Measurements from ENCODE around the gene UBE2H.

The UBE2H gene

DNA sequence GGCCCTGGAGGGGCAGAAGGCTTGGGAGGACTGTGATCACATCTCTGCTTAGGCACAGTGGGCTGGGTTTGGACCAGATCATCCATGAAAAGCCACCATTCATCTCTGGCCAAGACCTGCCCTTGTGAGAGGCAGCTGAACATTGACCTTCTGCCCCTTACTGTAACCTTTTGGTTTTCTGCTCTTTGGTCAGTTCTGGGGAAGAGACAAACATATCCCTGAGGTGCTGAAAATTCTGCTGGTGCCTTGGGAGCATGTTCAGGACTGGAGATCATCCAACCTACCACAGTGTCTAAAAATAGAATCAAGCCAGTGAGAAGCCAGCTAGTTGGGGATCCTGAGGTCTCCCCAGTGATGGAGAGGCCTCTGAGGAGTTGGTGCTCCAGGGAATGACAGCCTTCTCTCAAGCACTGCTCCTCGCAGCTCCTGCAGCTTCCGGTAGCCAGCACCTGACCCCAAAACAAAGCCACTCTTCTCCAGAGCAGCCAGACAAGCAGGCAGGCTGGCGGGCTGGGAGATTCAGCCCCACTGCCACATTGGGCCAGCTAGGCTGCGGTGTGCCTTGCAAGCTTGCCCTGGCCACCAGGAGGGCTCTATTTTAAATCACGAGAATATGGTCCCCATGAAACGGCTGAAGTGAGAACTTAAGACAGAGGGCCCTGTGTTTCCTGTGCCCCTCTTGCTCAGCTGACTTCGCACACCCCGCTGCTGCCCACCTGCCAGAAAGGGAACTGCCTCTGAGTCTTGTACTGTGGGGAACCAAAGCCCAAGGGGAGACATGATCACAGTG, 37.8 kb upstream of the UBE2H start:
- H3K36me3 ChIP-seq (ENCODE audit: control insufficient read depth in 1 of 2, insufficient read depth in 2 of 2, low read depth in 1 of 2, low read length in 2 of 2) = no peaks in the 10 kb centered on the region
- H2AK5ac ChIP-seq (ENCODE audit: low read length, severe bottlenecking) = no peak overlapping the region
- 92% methylated on average over 8 of the region's 8 CpGs for WGBS
- DNase-seq = peak; percentile 14
- no peak overlapping the region for H3K9ac ChIP-seq (ENCODE audit: low read length)
- H3K4me3 ChIP-seq (ENCODE audit: insufficient read depth in 1 of 2, low read depth in 1 of 2, low read length in 2 of 2) = no peak overlapping the region
- H4K91ac ChIP-seq (ENCODE audit: low read length) = no peak overlapping the region
- H3K4me1 ChIP-seq (ENCODE audit: control insufficient read depth, insufficient read depth, low read depth, low read length) = peaks cover 2% of the 10 kb centered on the region
- H3K4ac ChIP-seq (ENCODE audit: low read depth in 1 of 2, low read length in 2 of 2) = no peak overlapping the region
- H3K9me3 ChIP-seq (ENCODE audit: control insufficient read depth, low read length) = no peaks in the 10 kb centered on the region
- H2BK5ac ChIP-seq (ENCODE audit: low read depth, low read length, poor library complexity, severe bottlenecking) = no peak overlapping the region
- no peak overlapping the region for H3K27ac ChIP-seq (ENCODE audit: low read length, poor library complexity, severe bottlenecking)
- H3K27me3 ChIP-seq (ENCODE audit: control insufficient read depth in 1 of 2, insufficient read depth in 1 of 2, low read length in 2 of 2) = no peaks in the 10 kb centered on the region
- no peak overlapping the region for H2BK120ac ChIP-seq (ENCODE audit: low read depth, low read length)
- H3K14ac ChIP-seq (ENCODE audit: low read length in 2 of 2) = no peak overlapping the region
- peak overlapping the region in 1 of 2 experiments; percentile 93 for H3K23ac ChIP-seq (ENCODE audit: low read length in 2 of 2)
- no peak overlapping the region for H3K4me2 ChIP-seq (ENCODE audit: low read length, poor library complexity, severe bottlenecking)
- H3K18ac ChIP-seq (ENCODE audit: low read depth in 1 of 2, low read length in 2 of 2) = no peak overlapping the region
- H2AFZ ChIP-seq (ENCODE audit: low read depth, low read length) = no peak overlapping the region
- no peak overlapping the region for H2BK15ac ChIP-seq (ENCODE audit: low read depth, poor library complexity, severe bottlenecking)
- H4K8ac ChIP-seq (ENCODE audit: low read length) = no peak overlapping the region
- no peak overlapping the region for H2BK12ac ChIP-seq (ENCODE audit: low read length in 2 of 2)
- H3K79me1 ChIP-seq (replicated peaks; ENCODE audit: low read length, poor library complexity, severe bottlenecking) = no peaks in the 10 kb centered on the region

DNA sequence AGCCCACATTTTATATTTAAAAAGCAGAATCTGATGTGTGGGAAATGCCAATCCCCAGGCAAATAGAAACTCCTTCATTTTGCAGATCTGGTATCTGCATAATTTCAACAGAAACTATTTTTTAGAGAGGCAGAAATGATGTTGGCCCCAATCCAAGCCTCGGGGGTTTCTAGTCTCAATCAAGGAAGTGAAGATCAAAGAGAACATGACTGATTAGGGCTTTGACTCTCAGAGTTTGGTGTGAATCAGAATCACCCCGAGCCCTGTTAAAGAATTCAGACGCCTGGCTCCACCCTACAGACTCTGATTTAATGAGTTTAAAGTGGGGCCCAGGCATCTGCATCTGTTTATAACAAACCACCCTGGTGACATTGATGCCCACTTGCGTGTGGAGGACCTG, 36.7 kb upstream of the UBE2H start:
- no peak for DNase-seq
- no peak overlapping the region for H4K91ac ChIP-seq (ENCODE audit: low read length)
- H3K27ac ChIP-seq (ENCODE audit: low read length, poor library complexity, severe bottlenecking) = no peak overlapping the region
- no peak overlapping the region for H3K4ac ChIP-seq (ENCODE audit: low read depth in 1 of 2, low read length in 2 of 2)
- H2BK15ac ChIP-seq (ENCODE audit: low read depth, poor library complexity, severe bottlenecking) = no peak overlapping the region
- no peak overlapping the region for H3K4me2 ChIP-seq (ENCODE audit: low read length, poor library complexity, severe bottlenecking)
- H3K18ac ChIP-seq (ENCODE audit: low read depth in 1 of 2, low read length in 2 of 2) = no peak overlapping the region
- no peak overlapping the region for H3K14ac ChIP-seq (ENCODE audit: low read length in 2 of 2)
- H2BK120ac ChIP-seq (ENCODE audit: low read depth, low read length) = no peak overlapping the region
- H2AK5ac ChIP-seq (ENCODE audit: low read length, severe bottlenecking) = no peak overlapping the region
- no peaks in the 10 kb centered on the region for H3K79me1 ChIP-seq (replicated peaks; ENCODE audit: low read length, poor library complexity, severe bottlenecking)
- H3K4me3 ChIP-seq (ENCODE audit: insufficient read depth in 1 of 2, low read depth in 1 of 2, low read length in 2 of 2) = no peak overlapping the region
- no peak overlapping the region for H2AFZ ChIP-seq (ENCODE audit: low read depth, low read length)
- H4K8ac ChIP-seq (ENCODE audit: low read length) = no peak overlapping the region
- H3K23ac ChIP-seq (ENCODE audit: low read length in 2 of 2) = no peak overlapping the region
- H3K9me3 ChIP-seq (ENCODE audit: control insufficient read depth, low read length) = no peaks in the 10 kb centered on the region
- no peak overlapping the region for H3K9ac ChIP-seq (ENCODE audit: low read length)
- 75% methylated on average over 4 of the region's 4 CpGs for WGBS
- H3K36me3 ChIP-seq (ENCODE audit: control insufficient read depth in 1 of 2, insufficient read depth in 2 of 2, low read depth in 1 of 2, low read length in 2 of 2) = no peaks in the 10 kb centered on the region
- no peak overlapping the region for H2BK5ac ChIP-seq (ENCODE audit: low read depth, low read length, poor library complexity, severe bottlenecking)
- H3K27me3 ChIP-seq (ENCODE audit: control insufficient read depth in 1 of 2, insufficient read depth in 1 of 2, low read length in 2 of 2) = no peaks in the 10 kb centered on the region
- H2BK12ac ChIP-seq (ENCODE audit: low read length in 2 of 2) = no peak overlapping the region
- H3K4me1 ChIP-seq (ENCODE audit: control insufficient read depth, insufficient read depth, low read depth, low read length) = peaks cover 2% of the 10 kb centered on the region

DNA sequence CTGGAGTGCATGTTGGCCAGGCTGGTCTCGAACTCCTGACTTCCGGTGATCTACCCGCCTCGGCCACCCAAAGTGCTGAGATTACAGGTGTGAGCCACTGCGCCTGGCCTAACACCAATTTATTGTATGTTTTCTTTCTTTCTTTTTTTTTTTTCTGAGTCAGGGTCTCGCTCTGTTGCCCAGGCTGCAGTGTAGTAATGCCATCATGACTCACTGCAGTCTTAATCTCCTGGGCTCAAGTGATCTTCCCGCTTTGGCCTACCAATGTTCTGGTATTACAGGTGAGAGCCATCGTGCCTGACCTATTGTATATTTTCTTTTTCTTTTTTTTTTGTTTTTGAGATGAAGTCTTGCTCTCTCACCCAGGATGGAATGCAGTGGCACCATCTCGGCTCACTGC, 33.8 kb upstream of the UBE2H start:
- Histone ChIP-seq H3K4me2 (ENCODE audit: low read length, poor library complexity, severe bottlenecking) (no peak overlapping the region), H4K91ac (ENCODE audit: low read length) (no peak overlapping the region), H4K8ac (ENCODE audit: low read length) (no peak overlapping the region), H3K36me3 (ENCODE audit: control insufficient read depth in 1 of 2, insufficient read depth in 2 of 2, low read depth in 1 of 2, low read length in 2 of 2) (no peaks in the 10 kb centered on the region), H3K79me1 (replicated peaks; ENCODE audit: low read length, poor library complexity, severe bottlenecking) (no peaks in the 10 kb centered on the region), H3K27ac (ENCODE audit: low read length, poor library complexity, severe bottlenecking) (no peak overlapping the region), H2AFZ (ENCODE audit: low read depth, low read length) (no peak overlapping the region), H3K9ac (ENCODE audit: low read length) (no peak overlapping the region), H3K27me3 (ENCODE audit: control insufficient read depth in 1 of 2, insufficient read depth in 1 of 2, low read length in 2 of 2) (peaks cover 0 to 4% of the 10 kb centered on the region in 2 experiments), H2BK12ac (ENCODE audit: low read length in 2 of 2) (no peak overlapping the region), H3K4me1 (ENCODE audit: control insufficient read depth, insufficient read depth, low read depth, low read length) (peaks cover 4% of the 10 kb centered on the region), H2BK15ac (ENCODE audit: low read depth, poor library complexity, severe bottlenecking) (no peak overlapping the region), H3K14ac (ENCODE audit: low read length in 2 of 2) (no peak overlapping the region), H3K23ac (ENCODE audit: low read length in 2 of 2) (no peak overlapping the region), H3K18ac (ENCODE audit: low read depth in 1 of 2, low read length in 2 of 2) (no peak overlapping the region), H2AK5ac (ENCODE audit: low read length, severe bottlenecking) (no peak overlapping the region), H2BK5ac (ENCODE audit: low read depth, low read length, poor library complexity, severe bottlenecking) (no peak overlapping the region), H2BK120ac (ENCODE audit: low read depth, low read length) (no peak overlapping the region), H3K4me3 (ENCODE audit: insufficient read depth in 1 of 2, low read depth in 1 of 2, low read length in 2 of 2) (no peak overlapping the region), H3K4ac (ENCODE audit: low read depth in 1 of 2, low read length in 2 of 2) (no peak overlapping the region), H3K9me3 (ENCODE audit: control insufficient read depth, low read length) (no peaks in the 10 kb centered on the region)
- 95% methylated on average over 7 of the region's 9 CpGs for WGBS
- no peak for DNase-seq

DNA sequence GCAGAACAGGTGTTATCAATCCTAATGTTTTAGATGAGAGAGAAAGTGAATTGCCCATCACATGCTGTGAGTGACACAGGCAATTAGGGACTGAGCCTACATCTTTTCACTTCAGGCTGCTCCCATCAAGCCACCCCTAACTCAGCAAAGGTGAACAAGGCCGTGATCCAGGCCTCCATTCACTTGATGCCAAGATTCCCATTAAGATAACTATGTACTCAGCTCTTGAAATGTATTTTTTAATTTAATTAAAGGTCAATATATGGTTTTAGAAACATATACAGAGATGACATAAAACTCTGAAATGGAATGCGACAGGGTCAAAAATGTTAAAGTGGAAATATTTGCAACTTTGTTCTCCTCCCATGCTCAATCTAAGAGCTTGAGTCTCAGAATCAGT, 27.9 kb upstream of the UBE2H start:
- Histone ChIP-seq H3K9ac (ENCODE audit: low read length) (no peak overlapping the region), H2BK5ac (ENCODE audit: low read depth, low read length, poor library complexity, severe bottlenecking) (no peak overlapping the region), H3K4ac (ENCODE audit: low read depth in 1 of 2, low read length in 2 of 2) (no peak overlapping the region), H3K27ac (ENCODE audit: low read length, poor library complexity, severe bottlenecking) (no peak overlapping the region), H3K14ac (ENCODE audit: low read length in 2 of 2) (no peak overlapping the region), H2BK120ac (ENCODE audit: low read depth, low read length) (no peak overlapping the region), H3K23ac (ENCODE audit: low read length in 2 of 2) (no peak overlapping the region), H3K27me3 (ENCODE audit: control insufficient read depth in 1 of 2, insufficient read depth in 1 of 2, low read length in 2 of 2) (peaks cover 0 to 4% of the 10 kb centered on the region in 2 experiments), H4K8ac (ENCODE audit: low read length) (no peak overlapping the region), H3K36me3 (ENCODE audit: control insufficient read depth in 1 of 2, insufficient read depth in 2 of 2, low read depth in 1 of 2, low read length in 2 of 2) (no peaks in the 10 kb centered on the region), H3K9me3 (ENCODE audit: control insufficient read depth, low read length) (no peaks in the 10 kb centered on the region), H2BK15ac (ENCODE audit: low read depth, poor library complexity, severe bottlenecking) (no peak overlapping the region), H2AK5ac (ENCODE audit: low read length, severe bottlenecking) (no peak overlapping the region), H3K4me1 (ENCODE audit: control insufficient read depth, insufficient read depth, low read depth, low read length) (peaks cover 2% of the 10 kb centered on the region), H3K4me2 (ENCODE audit: low read length, poor library complexity, severe bottlenecking) (no peak overlapping the region), H2AFZ (ENCODE audit: low read depth, low read length) (no peak overlapping the region), H4K91ac (ENCODE audit: low read length) (no peak overlapping the region), H3K79me1 (replicated peaks; ENCODE audit: low read length, poor library complexity, severe bottlenecking) (no peaks in the 10 kb centered on the region), H3K18ac (ENCODE audit: low read depth in 1 of 2, low read length in 2 of 2) (no peak overlapping the region), H2BK12ac (ENCODE audit: low read length in 2 of 2) (no peak overlapping the region), H3K4me3 (ENCODE audit: insufficient read depth in 1 of 2, low read depth in 1 of 2, low read length in 2 of 2) (no peak overlapping the region)
- DNase-seq = no peak
- WGBS = 100% methylated on average over 1 of the region's 2 CpGs

Data from mesenchymal stem cell (in vitro differentiated cells and primary cell).